ENCODE measurements around the gene ATAD3A. TPM values are rescaled to one million over a fixed set of nuclear protein-coding genes. Genes with fewer than 3 reads are reported as not detected.

ATAD3A gene
- total RNA-seq, 1 experiment from 2014 or later: 71.2 TPM

DNA sequence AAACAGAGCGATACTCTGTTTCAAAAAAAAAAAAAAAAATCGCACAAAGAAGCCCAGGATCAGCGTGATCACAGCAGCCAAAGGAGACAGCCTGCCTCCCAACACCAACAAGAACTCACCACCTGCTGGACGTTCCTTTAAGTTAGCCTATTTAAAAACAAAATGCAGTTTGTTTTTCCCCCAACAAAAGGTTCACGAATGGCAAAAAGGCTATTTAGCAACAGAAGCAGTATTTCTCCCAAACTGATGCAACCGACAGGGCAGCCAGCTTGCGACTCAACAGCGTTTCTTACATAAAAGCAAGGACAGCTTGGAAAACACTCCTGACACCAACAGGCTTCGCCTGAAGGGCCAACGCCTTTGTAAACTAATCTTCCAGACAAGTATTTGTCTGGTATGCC is 55.9 kb downstream of the ATAD3A start (continued):
- TF ChIP-seq, protein P1, sequence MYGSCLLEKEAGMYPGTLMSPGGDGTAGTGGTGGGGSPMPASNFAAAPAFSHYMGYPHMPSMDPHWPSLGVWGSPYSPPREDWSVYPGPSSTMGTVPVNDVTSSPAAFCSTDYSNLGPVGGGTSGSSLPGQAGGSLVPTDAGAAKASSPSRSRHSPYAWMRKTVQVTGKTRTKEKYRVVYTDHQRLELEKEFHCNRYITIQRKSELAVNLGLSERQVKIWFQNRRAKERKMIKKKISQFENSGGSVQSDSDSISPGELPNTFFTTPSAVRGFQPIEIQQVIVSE (CRISPR knock-in tag; IDR thresholded peaks at IDR 0.05; ENCODE audit: borderline replicate concordance): no peak
- no peak for TF ChIP-seq JUN (CRISPR knock-in tag; IDR thresholded peaks at IDR 0.05)
- TF ChIP-seq, protein P2, sequence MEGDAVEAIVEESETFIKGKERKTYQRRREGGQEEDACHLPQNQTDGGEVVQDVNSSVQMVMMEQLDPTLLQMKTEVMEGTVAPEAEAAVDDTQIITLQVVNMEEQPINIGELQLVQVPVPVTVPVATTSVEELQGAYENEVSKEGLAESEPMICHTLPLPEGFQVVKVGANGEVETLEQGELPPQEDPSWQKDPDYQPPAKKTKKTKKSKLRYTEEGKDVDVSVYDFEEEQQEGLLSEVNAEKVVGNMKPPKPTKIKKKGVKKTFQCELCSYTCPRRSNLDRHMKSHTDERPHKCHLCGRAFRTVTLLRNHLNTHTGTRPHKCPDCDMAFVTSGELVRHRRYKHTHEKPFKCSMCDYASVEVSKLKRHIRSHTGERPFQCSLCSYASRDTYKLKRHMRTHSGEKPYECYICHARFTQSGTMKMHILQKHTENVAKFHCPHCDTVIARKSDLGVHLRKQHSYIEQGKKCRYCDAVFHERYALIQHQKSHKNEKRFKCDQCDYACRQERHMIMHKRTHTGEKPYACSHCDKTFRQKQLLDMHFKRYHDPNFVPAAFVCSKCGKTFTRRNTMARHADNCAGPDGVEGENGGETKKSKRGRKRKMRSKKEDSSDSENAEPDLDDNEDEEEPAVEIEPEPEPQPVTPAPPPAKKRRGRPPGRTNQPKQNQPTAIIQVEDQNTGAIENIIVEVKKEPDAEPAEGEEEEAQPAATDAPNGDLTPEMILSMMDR (IDR thresholded peaks at IDR 0.05): no peak

DNA sequence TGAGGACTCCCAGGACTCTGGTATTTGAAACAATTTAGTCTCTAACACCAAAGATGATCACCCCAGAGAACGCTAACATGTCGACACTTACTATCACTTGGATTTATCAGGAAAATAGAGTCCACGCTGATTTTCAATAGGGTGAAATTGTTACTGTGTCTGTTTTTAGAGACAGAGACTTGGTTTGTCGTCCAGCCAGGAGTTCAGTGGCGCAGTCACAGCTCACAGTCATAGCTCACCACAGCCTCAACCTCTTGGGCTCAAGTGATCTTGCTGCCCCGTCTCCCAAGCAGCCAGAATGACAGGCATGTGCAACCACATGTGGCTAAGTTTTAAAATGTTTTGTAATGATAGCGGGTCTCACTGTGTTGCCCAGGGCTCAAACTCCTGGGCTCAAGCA is 57.4 kb downstream of the ATAD3A start:
- H3K9me3 Mint-ChIP-seq: no peaks in the 10 kb centered on the region
- H3K27ac Mint-ChIP-seq: 0 out of 2 replicates have a peak overlapping the region, but pooled peaks have one; percentile 53
- ChIA-PET POLR2A (interaction anchor here (1.3 kb wide), 1 partner anchor 10 kb away, joined by 3 read pairs; no protein-coding TSS in a partner anchor), CTCF (no interaction called here)
- H3K36me3 Mint-ChIP-seq: peaks cover 24% of the 10 kb centered on the region
- ATAC-seq (no peak), DNase-seq (ENCODE audit: low spot score) (no peak)
- H3K27me3 Mint-ChIP-seq (ENCODE audit: low read depth): no peaks in the 10 kb centered on the region
- H3K4me1 Mint-ChIP-seq: peaks cover 6% of the 10 kb centered on the region
- H3K4me3 Mint-ChIP-seq: no peak overlapping the region
- TF ChIP-seq FOXJ3 (CRISPR knock-in tag; IDR thresholded peaks at IDR 0.05; ENCODE audit: borderline replicate concordance) (no peak), IRF2 (CRISPR knock-in tag; IDR thresholded peaks at IDR 0.05; ENCODE audit: borderline replicate concordance, low read depth) (no peak), FOXK1 (CRISPR knock-in tag; IDR thresholded peaks at IDR 0.05) (no peak), ZNF121 (CRISPR knock-in tag; IDR thresholded peaks at IDR 0.05) (0 out of 2 replicates have a peak, but pooled peaks have one; percentile 62), FOXP1 (CRISPR knock-in tag; IDR thresholded peaks at IDR 0.05; ENCODE audit: borderline replicate concordance) (no peak), ATF1 (CRISPR knock-in tag; IDR thresholded peaks at IDR 0.05) (no peak), NR1H2 (CRISPR knock-in tag; IDR thresholded peaks at IDR 0.05) (no peak), GABPB1 (CRISPR knock-in tag; IDR thresholded peaks at IDR 0.05) (no peak)
- TF ChIP-seq, protein P3, sequence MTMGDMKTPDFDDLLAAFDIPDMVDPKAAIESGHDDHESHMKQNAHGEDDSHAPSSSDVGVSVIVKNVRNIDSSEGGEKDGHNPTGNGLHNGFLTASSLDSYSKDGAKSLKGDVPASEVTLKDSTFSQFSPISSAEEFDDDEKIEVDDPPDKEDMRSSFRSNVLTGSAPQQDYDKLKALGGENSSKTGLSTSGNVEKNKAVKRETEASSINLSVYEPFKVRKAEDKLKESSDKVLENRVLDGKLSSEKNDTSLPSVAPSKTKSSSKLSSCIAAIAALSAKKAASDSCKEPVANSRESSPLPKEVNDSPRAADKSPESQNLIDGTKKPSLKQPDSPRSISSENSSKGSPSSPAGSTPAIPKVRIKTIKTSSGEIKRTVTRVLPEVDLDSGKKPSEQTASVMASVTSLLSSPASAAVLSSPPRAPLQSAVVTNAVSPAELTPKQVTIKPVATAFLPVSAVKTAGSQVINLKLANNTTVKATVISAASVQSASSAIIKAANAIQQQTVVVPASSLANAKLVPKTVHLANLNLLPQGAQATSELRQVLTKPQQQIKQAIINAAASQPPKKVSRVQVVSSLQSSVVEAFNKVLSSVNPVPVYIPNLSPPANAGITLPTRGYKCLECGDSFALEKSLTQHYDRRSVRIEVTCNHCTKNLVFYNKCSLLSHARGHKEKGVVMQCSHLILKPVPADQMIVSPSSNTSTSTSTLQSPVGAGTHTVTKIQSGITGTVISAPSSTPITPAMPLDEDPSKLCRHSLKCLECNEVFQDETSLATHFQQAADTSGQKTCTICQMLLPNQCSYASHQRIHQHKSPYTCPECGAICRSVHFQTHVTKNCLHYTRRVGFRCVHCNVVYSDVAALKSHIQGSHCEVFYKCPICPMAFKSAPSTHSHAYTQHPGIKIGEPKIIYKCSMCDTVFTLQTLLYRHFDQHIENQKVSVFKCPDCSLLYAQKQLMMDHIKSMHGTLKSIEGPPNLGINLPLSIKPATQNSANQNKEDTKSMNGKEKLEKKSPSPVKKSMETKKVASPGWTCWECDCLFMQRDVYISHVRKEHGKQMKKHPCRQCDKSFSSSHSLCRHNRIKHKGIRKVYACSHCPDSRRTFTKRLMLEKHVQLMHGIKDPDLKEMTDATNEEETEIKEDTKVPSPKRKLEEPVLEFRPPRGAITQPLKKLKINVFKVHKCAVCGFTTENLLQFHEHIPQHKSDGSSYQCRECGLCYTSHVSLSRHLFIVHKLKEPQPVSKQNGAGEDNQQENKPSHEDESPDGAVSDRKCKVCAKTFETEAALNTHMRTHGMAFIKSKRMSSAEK (CRISPR knock-in tag; IDR thresholded peaks at IDR 0.05; ENCODE audit: borderline replicate concordance): no peak

DNA sequence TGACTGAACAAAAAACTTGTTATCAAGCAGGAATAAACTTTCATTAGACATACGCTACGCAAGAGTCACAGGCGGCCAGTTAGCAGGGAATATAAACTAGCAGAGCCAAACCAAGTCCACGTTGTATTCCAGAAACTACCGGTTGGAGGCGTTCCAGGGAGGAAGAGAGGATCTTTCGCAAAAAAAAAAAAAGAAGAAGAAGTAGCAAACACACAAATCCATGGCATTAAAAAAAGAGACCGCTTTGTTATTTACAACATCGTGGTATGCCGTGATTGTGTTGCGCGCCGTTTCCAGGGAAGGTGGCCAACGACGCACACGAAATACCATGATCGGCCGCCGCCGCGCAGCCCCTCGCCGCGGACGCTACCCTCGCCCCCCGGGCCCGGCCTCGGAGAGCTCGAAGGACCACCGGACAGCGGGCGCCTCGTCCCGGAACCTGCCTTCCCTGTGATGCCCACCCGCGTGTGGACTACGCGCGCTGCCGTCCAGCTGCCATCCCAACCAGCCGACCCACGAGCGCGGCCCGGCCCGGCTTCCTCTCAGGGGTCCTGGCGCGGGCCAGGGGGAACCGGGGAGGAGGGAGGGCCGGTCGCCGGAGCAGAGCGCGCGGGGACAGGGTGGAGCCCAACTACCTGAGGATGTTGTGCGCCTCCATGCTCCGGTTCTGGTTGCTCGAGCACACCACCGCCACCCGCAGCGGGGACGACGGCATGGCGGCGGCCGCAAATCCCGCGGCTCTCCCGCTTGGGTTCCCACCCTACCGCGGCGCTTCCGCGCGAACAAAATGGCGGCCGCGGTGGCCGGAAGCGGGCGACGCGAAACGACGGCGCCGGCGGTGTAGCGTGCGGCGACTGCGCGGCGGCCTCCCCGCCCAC is 62.1 kb downstream of the ATAD3A start:
- no peaks in the 10 kb centered on the region for H3K9me3 Mint-ChIP-seq
- ChIA-PET POLR2A (no interaction called here), CTCF (no interaction called here)
- peak; percentile 62 for ATAC-seq
- peaks cover 7% of the 10 kb centered on the region for H3K36me3 Mint-ChIP-seq
- H3K27ac Mint-ChIP-seq: peak overlapping the region; percentile 98
- H3K4me1 Mint-ChIP-seq: peaks cover 15% of the 10 kb centered on the region
- peak overlapping the region; percentile 94 for H3K4me3 Mint-ChIP-seq
- DNase-seq (ENCODE audit: low spot score): peak; percentile 67
- H3K27me3 Mint-ChIP-seq (ENCODE audit: low read depth): no peaks in the 10 kb centered on the region
- TF ChIP-seq JUN (CRISPR knock-in tag; IDR thresholded peaks at IDR 0.05) (peak; percentile 66; the same call in 1 of the 2 replicates), TEAD4 (CRISPR knock-in tag; IDR thresholded peaks at IDR 0.05) (peak; percentile 16; the same call in 1 of the 2 replicates), ZBTB21 (CRISPR knock-in tag; IDR thresholded peaks at IDR 0.05; ENCODE audit: borderline replicate concordance) (peak; percentile 58; the same call in 1 of the 2 replicates), ZNF219 (CRISPR knock-in tag; IDR thresholded peaks at IDR 0.05; ENCODE audit: borderline replicate concordance) (peak; percentile 70; the same call in 1 of the 2 replicates), ZNF263 (CRISPR knock-in tag; IDR thresholded peaks at IDR 0.05; ENCODE audit: low read depth) (no peak), TEAD1 (CRISPR knock-in tag; IDR thresholded peaks at IDR 0.05) (peak; percentile 14; the same call in 1 of the 2 replicates), ZNF121 (CRISPR knock-in tag; IDR thresholded peaks at IDR 0.05) (no peak), SMAD4 (CRISPR knock-in tag; IDR thresholded peaks at IDR 0.05) (0 out of 2 replicates have a peak, but pooled peaks have one; percentile 34), ATF1 (CRISPR knock-in tag; IDR thresholded peaks at IDR 0.05) (peak; percentile 79; the same call in 1 of the 2 replicates)
- TF ChIP-seq, protein P4, sequence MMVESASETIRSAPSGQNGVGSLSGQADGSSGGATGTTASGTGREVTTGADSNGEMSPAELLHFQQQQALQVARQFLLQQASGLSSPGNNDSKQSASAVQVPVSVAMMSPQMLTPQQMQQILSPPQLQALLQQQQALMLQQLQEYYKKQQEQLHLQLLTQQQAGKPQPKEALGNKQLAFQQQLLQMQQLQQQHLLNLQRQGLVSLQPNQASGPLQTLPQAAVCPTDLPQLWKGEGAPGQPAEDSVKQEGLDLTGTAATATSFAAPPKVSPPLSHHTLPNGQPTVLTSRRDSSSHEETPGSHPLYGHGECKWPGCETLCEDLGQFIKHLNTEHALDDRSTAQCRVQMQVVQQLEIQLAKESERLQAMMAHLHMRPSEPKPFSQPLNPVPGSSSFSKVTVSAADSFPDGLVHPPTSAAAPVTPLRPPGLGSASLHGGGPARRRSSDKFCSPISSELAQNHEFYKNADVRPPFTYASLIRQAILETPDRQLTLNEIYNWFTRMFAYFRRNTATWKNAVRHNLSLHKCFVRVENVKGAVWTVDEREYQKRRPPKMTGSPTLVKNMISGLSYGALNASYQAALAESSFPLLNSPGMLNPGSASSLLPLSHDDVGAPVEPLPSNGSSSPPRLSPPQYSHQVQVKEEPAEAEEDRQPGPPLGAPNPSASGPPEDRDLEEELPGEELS (CRISPR knock-in tag; IDR thresholded peaks at IDR 0.05): peak; percentile 42; the same call in 1 of the 2 replicates
- TF ChIP-seq, protein P5, sequence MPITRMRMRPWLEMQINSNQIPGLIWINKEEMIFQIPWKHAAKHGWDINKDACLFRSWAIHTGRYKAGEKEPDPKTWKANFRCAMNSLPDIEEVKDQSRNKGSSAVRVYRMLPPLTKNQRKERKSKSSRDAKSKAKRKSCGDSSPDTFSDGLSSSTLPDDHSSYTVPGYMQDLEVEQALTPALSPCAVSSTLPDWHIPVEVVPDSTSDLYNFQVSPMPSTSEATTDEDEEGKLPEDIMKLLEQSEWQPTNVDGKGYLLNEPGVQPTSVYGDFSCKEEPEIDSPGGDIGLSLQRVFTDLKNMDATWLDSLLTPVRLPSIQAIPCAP (CRISPR knock-in tag; IDR thresholded peaks at IDR 0.05): no peak
- TF ChIP-seq, protein P6, sequence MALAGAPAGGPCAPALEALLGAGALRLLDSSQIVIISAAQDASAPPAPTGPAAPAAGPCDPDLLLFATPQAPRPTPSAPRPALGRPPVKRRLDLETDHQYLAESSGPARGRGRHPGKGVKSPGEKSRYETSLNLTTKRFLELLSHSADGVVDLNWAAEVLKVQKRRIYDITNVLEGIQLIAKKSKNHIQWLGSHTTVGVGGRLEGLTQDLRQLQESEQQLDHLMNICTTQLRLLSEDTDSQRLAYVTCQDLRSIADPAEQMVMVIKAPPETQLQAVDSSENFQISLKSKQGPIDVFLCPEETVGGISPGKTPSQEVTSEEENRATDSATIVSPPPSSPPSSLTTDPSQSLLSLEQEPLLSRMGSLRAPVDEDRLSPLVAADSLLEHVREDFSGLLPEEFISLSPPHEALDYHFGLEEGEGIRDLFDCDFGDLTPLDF (CRISPR knock-in tag; IDR thresholded peaks at IDR 0.05): no peak
